ENCODE measurements around the gene LGALS4.

GRCh38 chr19:38834590-38834989, 21.8 kb upstream of the LGALS4 start:
- TF ChIP-seq CTCF (IDR thresholded peaks at IDR 0.05; ENCODE audit: low read depth, low read length, poor library complexity, severe bottlenecking): no peak
- no peak for TF ChIP-seq EZH2phosphoT487 (IDR thresholded peaks at IDR 0.05; ENCODE audit: borderline replicate concordance, low read length)

All from DOHH2 (cell line).